HG02571 (cell line): Measurements from ENCODE around the gene NPDC1.

Source experiments
- ATAC-seq: cut with Tn5 transposase; IDR thresholded peaks from one replicate; pipeline ENCODE4 v1.9.1; 2021; ENCODE audit warnings: mild to moderate bottlenecking, moderate library complexity; ENCODE audit not compliant: unreplicated experiment

NPDC1 gene, protein sequence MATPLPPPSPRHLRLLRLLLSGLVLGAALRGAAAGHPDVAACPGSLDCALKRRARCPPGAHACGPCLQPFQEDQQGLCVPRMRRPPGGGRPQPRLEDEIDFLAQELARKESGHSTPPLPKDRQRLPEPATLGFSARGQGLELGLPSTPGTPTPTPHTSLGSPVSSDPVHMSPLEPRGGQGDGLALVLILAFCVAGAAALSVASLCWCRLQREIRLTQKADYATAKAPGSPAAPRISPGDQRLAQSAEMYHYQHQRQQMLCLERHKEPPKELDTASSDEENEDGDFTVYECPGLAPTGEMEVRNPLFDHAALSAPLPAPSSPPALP

DNA sequence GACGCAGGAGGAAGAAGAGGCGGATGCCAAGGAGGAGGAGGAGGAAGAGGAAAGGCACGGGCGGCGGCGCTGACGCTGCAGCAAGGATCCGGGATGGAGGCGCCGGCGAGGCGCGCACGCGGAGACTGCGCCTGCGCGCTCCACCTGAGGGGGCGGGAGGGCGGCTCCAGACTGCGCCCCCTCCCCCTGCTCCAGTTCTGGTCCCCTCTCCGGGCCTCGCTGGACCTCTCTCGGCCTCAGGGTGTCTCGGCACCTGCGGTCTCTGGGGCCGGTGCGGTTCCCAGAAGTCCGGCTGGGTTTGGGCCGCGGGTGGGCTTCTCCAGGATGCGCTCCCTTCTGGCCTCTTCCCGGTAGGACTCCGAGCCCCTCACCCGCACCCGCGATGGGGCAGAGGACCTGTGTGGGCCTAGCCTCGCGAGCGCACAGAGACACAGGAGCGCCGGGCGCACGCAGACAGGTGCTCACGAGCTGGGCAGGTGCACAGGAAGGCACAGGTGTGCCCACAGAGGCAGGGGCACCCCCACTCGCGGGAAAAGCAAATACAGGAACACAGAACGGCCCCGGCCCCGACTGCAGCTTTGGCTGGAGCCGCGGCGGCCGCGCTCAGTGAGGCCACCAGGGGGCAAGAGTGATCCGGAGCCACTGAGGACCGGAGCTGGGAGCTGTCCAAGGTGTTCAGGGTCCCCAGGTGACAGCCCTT, at the start of gene NPDC1:
NPDC1 (minus strand) TSS at position 90 of the 700 bp plus-strand sequence. CDS start 188 bp downstream, outside the sequence.
- no peak for ATAC-seq

DNA sequence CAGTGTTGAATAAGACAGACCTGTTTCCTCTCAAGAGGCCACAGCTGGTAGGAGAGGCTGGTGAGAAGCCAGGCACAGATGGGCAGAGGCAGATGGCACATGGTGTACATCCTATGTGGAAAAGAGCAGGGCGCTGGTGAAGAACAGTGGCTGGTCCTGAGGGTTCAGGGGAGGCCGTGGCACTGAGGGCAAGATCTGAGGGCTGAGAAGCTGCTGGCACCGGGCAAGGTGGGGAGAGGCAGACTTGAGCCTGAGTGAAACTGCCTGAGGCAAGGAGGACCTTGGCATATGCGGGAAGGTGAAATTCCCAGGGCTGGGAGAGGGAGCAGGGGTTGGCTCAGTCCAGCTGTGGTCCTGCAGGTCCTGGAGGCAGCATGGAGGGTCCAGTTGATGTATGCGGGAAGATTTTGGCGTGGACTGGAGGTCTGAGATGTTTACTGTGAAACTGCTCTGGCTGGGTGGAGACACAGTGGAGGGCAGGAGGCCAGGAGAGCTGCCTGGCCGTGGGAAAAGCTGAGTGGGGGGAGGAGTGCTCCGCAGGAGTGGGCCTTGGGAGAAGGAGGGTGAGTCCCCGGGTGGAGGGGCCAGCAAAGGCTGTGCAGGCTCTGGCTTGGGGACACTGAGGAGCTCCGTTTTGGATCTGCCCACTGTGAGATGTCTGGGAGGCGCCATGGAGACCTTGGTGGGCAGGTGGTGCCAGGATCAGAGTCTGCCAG, 43.4 kb upstream of the NPDC1 start:
- ATAC-seq: no peak

DNA sequence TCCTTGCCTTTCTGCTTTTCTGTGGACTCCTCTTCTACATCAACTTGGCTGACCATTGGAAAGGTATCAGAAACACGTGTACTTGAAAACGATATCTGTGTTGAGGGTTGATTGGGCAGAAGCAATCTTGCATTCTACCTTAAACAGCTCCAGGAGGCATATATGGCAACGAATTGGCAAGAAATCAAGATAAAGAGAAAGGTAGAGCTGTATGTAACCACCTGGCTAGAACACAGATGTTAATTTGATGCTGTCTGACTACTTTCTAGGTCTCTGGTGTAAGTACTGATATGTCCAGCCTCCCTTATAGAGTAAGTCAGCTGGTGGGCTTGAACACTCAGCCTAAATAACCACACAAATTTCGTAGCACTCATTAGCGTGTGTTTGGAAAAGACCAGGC, 42.1 kb upstream of the NPDC1 start:
- ATAC-seq: no peak

DNA sequence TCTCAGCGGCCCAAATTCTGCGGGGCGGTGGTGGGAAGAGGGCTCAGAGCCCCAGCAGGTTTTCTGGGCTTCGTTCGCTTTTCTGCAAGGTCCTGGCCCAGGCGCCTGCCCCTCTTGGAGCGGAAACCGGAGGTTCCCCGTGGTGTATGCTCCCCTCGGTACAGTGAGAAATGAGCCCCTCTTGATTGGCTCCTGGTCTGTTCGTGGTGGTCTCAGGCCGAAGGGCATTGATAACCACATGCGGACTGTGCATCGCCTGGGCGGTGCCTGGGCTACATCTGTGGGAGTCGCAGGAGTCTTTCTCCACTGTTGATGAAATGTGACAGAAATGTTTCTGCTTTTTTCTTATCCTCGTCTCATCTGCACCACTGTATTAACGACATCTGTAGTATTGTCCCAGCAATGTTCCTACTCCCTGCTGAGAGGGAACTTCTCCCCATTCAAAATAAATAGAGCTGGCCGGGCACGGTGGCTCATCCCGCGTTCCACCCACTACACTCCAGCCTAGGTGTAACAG, 41.5 kb upstream of the NPDC1 start:
- no peak for ATAC-seq

DNA sequence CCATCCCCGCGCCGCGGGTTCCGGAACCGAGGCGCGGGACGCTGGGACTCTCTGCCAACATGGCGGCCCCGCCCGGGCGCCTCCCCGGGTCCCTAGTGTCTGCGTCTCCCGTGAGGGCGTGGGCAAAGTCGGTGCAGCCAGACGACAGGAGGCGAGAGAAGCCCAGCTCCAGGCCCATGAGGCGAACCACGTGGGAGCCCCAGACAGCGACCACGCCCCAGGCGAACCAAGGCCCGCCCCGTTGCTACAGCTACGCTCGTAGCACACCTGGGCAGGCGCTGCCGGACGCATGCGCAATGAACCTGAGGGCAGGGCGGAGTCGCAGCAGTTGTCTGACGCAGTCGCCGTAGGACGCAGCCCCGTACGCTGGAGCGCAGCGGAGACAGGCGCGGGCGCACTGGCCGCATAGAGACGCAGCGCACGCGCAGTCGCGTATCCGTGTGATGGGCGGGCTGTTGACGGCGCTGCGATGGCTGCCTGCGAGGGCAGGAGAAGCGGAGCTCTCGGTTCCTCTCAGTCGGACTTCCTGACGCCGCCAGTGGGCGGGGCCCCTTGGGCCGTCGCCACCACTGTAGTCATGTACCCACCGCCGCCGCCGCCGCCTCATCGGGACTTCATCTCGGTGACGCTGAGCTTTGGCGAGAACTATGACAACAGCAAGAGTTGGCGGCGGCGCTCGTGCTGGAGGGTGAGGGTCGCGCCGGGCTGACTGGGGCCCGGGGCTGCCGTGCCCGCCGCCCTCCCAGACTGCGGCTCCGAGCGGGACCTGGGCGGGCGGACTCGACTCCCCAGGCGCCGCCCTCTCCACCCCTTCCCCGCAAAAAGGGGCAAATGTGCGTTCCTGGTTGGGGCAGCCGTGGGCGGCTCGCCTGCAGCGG, 40.8 kb upstream of the NPDC1 start, which contains the start of gene MAN1B1:
MAN1B1 (plus strand) TSS at position 455 of the 878 bp plus-strand sequence; CDS start at position 470, 15 bp downstream.
- ATAC-seq: peak; percentile 79

DNA sequence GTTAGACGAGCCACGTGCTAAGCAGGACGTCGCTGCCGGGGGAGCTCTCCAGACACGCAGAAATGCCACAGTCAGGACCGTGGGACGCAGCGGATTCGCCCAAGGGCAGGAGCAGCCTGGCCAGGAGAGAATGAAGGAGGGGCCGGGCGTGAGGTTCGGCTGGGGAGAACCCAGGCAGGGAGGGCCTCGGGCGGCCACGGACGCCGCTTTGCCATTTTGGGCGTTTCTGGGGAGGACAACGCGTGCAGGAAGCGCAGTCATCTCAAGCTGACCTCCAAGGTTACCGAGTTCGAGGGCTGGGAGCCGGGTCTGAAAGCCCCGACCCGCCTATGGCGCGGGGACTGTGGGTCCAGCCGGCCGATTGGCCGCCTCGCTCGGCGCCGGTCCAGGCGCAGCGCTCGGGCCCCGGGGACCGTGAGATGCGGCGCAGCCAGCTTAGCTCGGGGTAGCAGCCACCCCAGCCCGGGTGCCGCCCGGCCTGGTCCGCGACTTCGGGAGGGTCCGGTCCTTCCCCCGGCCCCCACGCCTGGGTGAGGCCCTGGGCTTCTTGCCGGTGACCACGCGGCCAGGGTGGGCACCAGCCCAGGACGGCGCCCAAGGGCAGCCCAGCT, 40.0 kb upstream of the NPDC1 start:
- peak; percentile 3 for ATAC-seq

DNA sequence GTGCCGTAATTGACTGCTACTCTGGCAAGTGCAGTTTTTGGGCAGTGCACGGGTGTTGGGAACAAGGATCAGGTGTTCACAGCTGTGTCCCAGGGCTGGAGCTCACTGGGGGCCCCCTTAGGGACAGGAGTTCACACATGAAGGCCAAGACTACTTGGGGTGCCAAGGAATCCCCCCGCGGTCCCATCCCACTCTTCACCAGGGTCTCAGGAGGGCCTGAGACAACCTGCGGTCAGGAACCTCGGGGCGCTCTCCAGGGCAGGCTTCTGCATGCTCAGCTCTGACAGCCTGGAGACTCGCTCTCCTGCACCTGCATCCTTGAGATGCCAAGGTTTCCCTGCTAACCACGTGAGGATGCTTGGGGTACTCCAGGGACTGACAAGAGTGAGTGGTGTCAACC, 38.5 kb upstream of the NPDC1 start:
- ATAC-seq: no peak

DNA sequence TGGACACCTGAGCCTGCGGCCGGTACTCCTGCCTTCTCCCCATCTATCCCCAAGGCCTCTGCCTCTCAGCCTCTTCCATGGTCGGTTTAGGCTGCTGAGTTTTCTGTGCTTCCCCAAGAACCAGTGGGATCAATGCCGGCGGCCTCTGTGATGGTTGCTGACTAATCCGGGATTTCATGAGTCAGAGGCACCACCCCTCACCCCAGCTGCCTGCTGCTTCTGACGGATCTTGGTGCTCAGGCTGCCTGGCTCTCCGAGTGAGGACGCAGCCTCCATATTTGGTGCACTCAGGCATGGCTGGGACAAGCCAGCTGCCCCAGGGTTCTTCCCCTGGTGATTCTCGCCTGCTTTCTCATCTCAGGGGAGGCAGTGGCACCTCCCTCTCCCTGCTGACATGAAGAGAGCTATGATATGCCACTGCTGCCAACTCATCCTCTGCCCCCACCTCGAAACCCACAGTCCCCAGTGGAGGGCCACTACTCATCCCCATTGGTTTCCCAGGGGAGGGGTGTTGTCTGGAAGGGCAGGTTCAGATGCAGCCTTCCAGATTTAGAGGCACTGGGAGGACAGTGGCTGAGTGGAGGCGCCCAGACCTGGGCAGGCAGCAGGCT, 37.5 kb upstream of the NPDC1 start:
- ATAC-seq: no peak

DNA sequence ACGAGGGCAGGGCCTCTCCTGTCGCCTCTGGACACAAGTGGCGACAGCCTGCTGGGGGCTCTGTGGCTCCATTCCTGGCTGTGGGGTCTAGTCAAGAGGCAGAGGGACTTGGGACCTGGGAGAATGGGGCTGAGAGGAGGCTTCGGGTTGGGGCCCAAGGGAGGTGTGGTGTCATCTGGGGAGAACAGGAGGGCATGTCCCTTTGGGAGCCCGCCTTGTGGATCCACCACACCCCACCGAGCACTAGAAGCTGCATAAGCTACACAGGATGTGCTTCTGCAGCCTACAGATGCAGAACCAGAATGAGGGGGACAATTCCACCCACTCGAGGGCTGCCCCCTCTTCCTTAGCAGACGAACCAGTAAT, 36.9 kb upstream of the NPDC1 start:
- no peak for ATAC-seq

DNA sequence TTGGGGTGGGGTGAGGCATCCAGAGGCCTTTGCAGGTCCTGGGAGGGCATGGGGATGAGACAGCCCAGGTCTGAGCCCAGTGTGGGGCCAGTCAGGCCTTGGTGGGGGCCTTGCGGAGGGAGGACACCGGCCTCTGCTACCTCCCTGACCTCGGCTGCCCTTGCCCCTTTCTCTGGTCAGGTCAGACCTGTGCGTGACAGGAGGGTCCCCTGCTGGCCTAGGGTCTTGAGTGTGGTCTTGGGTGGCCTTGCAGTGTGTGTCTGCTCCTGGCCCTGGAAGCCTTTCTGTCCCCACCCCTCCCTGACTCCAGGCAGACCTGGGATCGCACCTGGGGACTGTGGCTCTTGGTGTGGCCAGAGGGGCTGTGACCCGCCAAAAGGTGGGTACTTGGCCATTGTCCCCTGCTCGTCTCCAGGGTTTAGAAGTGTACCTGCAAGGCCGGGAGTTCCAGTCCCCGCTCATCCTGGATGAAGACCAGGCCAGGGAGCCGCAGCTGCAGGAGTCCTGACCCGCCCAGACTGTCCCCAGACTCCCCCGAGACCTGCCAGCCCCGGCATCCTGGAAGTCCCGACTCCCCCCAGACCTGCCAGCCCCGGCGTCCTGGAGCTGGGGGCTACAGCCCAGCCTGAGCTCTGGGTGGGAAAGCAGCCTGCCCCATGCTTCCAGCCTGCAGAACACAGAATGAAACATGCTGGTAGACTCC, 36.4 kb upstream of the NPDC1 start:
- ATAC-seq: no peak

DNA sequence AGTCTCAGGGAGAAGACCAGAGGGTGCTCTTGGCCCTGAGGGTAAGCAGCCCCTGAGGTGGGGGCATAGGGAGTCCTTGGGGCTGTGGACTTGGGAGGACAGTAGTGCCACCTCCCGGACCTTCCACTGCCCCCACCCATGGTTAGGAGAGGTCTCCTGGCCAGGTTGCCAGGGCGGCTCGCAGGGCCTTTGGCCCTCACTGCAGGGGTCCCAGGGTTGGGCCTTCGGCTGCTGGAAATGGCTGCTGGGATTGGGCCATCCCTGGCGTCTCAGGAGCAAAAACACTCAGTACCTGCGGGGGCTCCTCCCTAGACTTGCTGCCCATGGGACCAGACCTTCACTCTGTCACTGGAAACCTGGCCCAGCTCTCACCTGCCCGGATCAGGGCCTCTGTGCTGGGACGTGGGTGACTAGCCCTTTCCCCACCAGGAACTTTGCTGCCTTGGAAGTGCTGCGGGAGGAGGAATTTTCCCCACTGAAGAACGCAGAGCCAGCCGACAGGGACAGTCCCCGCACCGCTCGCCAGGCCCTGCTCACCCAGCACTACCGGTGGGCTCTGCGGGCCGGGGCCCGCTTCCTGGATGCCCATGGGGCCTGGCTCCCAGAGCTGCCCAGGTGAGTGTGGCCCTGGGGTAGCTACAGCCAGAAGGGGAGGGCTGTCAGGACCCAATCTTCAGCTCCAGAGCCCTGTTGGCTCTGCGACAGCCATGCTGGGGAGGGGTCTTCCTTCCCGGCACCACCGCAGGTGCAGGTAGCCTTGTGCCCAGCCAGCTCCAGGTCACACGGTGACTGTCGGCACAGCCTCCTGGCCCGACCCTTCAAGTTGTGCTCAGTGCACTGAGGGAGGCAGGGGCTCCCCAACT, 34.5 kb upstream of the NPDC1 start:
- ATAC-seq: no peak

DNA sequence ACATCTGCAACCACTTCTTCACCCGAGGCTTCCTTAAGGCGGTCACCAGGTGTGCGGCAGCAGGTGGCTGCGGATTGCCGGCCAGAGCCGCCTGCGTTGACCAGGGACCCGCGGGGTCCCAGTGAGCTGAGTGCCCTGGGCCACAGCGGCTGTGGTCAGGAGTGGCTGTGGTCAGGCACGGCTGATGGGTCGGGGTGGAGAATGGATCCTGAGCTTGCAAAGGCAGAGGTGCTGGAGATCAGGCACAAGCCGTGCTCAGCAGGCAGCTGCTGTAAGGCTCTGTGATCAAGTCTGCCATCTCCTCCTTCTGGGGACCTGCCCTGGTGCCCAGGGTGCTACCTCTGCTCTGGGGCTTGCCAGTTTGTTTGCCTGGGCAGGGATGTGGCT, 33.4 kb upstream of the NPDC1 start:
- ATAC-seq: no peak

DNA sequence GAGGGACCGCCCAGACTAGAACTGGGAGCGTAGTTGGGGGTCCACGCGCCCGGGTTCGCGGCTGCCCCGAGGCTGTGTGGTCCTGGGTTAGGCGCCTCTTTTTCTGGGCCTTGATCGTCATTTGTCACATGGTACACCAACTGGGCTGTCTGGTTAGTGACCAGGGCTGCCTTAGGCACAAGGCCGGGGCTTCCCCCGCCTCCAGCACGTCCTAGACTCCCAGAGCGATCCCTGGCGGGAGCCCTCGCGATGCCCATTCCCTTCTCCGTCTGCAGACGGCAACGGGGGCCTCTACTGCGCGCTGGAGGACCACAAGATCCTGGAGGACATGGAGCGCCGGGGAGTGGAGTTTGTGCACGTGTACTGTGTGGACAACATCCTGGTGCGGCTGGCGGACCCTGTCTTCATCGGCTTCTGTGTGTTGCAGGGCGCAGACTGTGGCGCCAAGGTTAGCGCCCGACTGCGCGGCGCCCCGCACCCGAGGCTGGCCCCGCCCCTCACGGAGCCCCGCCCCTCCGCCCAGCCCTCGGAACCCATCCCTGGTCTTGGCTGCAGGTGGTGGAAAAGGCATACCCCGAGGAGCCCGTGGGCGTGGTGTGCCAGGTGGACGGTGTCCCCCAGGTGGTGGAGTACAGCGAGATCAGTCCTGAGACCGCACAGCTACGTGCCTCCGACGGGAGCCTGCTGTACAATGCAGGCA, 32.9 kb upstream of the NPDC1 start:
- no peak for ATAC-seq

DNA sequence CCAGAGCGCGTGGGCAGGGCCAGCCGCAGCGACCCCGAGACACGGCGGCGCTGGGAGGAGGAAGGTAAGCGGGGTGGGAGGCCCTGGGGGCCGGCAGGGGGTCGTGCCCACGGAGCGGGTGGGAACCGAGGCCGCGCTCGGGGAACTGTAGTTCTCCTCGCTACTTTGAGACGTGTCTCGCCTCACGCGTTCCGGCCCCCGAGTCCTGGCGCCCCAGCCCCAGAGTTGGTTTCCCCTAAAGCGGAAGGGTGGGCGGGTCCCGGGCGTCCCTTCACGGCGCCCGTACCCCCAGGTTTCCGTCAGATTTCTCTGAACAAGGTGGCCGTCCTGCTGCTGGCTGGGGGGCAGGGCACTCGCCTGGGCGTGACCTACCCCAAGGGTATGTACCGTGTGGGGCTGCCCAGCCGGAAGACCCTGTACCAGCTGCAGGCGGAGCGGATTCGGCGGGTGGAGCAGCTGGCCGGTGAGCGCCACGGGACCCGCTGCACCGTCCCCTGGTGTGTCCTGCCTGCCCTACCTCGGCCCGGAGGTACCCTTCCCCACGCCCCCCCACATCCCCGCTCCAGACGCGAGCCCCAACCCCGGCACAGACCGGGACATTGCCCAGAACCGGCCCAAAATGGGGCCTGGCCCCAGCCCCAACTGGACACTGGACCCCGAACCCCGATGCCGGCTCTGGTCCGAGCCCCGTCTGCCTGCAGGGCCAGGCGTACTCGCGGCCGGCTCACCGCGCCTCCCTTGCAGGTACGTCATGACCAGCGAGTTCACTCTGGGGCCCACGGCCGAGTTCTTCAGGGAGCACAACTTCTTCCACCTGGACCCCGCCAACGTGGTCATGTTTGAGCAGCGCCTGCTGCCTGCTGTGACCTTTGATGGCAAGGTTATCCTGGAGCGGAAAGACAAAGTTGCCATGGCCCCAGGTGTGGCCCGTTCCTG, 32.0 kb upstream of the NPDC1 start:
- ATAC-seq: peak; percentile 21

DNA sequence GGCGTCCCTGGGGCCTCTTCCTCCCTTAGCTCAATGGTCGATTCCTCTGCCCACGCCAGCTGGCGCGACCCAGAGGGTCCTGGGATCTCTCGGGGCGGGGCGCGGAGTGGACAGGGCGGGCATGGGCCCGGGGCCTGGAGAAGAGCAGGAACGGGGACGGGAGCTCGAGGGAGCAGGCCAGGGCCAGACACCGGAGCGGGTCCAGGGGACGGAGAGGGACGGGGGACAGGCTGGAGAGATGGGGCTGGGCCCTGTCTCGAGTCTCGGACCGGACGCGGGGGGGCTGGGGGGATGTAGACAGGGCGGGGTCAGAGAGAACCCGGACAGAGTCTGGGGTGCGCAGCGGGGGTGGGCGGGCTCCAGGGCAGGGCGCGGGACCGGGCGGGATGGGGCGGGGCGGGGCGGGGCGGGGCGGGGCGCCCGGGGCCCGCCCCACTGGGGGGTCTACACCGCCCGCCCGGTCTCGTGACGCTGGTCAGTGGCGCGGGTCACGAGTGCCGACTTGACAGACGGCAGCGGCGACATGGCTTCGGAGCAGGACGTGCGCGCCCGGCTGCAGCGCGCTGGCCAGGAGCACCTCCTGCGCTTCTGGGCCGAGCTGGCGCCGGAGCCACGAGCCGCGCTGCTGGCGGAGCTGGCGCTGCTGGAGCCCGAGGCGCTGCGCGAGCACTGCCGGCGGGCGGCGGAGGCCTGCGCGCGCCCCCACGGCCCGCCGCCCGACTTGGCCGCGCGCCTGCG, 31.2 kb upstream of the NPDC1 start, which contains the start of gene UAP1L1:
UAP1L1 (plus strand) TSS at position 508 of the 738 bp plus-strand sequence; CDS start at position 524, 16 bp downstream.
- ATAC-seq: peak; percentile 52

DNA sequence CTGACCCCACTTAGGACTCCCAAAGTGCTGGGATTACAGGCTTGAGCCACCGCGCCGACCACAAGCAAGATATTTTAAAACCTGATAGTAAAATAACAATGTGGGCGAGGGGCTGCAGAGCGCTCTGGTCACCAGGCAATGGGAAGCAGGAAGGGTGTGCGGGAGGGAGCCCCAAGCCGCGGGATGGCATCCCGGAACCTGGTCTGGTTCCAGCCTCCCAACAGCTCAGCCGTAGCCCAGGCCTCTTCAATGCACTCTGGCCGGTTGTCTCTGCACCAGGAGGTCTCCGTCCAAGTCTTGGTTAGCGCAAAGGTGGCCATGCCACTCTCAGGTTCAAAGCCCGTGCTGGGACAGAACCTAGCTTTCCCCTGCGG, 30.6 kb upstream of the NPDC1 start:
- ATAC-seq: no peak
